HepG2 (cell line): ENCODE measurements around the gene METTL6. TPM values are rescaled to one million over a fixed set of nuclear protein-coding genes. Genes with fewer than 3 reads are reported as not detected.

ENCODE experiments used
- ATAC-seq: fragments of 200-7000 bp; cut with Tn5 transposase; 3 replicates; pipeline ENCODE4 v1.9.1; 2020; ENCODE audit warnings: mild to moderate bottlenecking, moderate library complexity
- BruUV-seq: library from RNA; stranded (reverse); fragments of 400-500 nt; replicated peaks from 2 replicates; lab custom pipeline; 2021; lab: Mats Ljungman, UMichigan
- CTCF ChIA-PET: fragments of 300-600 bp; formaldehyde crosslinking; extraction: SDS; loops from one replicate; lab custom pipeline; 2021; ENCODE audit warnings: low total read pairs, inconsistent platforms, low intra/inter-chr PET ratio; lab: Yijun Ruan, JAX
- POLR2A ChIA-PET: fragments of 350-600 bp; sonication (Branson Sonifier 250); formaldehyde crosslinking; loops from one replicate; lab custom pipeline; 2020; ENCODE audit warnings: antibody characterized with exemption, inconsistent platforms; lab: Yijun Ruan, JAX
- DNase-seq: peaks from one replicate; pipeline ENCODE4 v3.0.0-alpha.2; 2015; ENCODE audit warnings: low spot score
- FAIRE-seq: peaks from 3 replicates; lab custom pipeline; 2011; peaks lifted over from hg19 to GRCh38; lab: Jason Lieb, UNC
- H2AFZ ChIP-seq: one replicate; pipeline ENCODE4 v1.6.1; 2011; ENCODE audit warnings: low read length, inconsistent platforms
- H3K27ac ChIP-seq: fragments of 300-600 bp; 3 replicates; pipeline ENCODE4 v1.8.0; 2011; ENCODE audit warnings: mixed run types, mild to moderate bottlenecking, mixed read lengths, low read length, inconsistent platforms; ENCODE audit not compliant: insufficient read depth; ENCODE audit errors: extremely low read length
- H3K27me3 ChIP-seq, 2 experiments: fragments of 200-600 bp in 1 of 2; 2 replicates in 1 of 2; 3 replicates in 1 of 2; pipeline versions ENCODE4 v1.6.0 to v1.8.0; 2011; ENCODE audit warnings: low read length in 2 of 2, mild to moderate bottlenecking in 2 of 2, moderate library complexity in 2 of 2, inconsistent platforms in 1 of 2; ENCODE audit not compliant: insufficient read depth in 2 of 2, control insufficient read depth in 1 of 2
- H3K36me3 ChIP-seq, 2 experiments: fragments of 200-600 bp in 1 of 2; replicated peaks in 1 of 2; 2 replicates in 1 of 2; 3 replicates in 1 of 2; pipeline versions ENCODE4 v1.5.1 to v1.8.0; 2011; ENCODE audit warnings: low read length in 2 of 2, inconsistent platforms in 1 of 2; ENCODE audit not compliant: insufficient read depth in 2 of 2, control insufficient read depth in 1 of 2
- H3K4me1 ChIP-seq: 2 replicates; pipeline ENCODE4 v1.5.1; 2012; ENCODE audit warnings: low read length, inconsistent platforms; ENCODE audit not compliant: insufficient read depth
- H3K4me2 ChIP-seq: 2 replicates; pipeline ENCODE4 v1.6.0; 2011; ENCODE audit warnings: low read depth, low read length, inconsistent platforms
- H3K4me3 ChIP-seq, 3 experiments: fragments of 200-600 bp in 1 of 3; sonication (generic), shearing (Covaris generic) in 1 of 3; replicated peaks in 1 of 3; 2 replicates each; pipeline ENCODE4 v1.5.1; 2011 to 2016; ENCODE audit warnings: low read length in 3 of 3, inconsistent platforms in 2 of 3, low read depth in 2 of 3, mild to moderate bottlenecking in 2 of 3, control low read depth in 1 of 3, mixed read lengths in 1 of 3; ENCODE audit not compliant: insufficient read depth in 1 of 3
- H3K79me2 ChIP-seq: one replicate; pipeline ENCODE4 v1.6.1; 2011; ENCODE audit warnings: low read length, inconsistent platforms; ENCODE audit not compliant: insufficient read depth
- H3K9ac ChIP-seq: 2 replicates; pipeline ENCODE4 v1.6.0; 2011; ENCODE audit warnings: mild to moderate bottlenecking, low read depth, low read length, inconsistent platforms; ENCODE audit not compliant: insufficient read depth
- H3K9me3 ChIP-seq: 2 replicates; pipeline ENCODE4 v1.5.1; 2012; ENCODE audit warnings: mild to moderate bottlenecking, low read length
- H4K20me1 ChIP-seq: 2 replicates; pipeline ENCODE4 v1.6.0; 2011; ENCODE audit warnings: inconsistent platforms, mild to moderate bottlenecking, low read length, moderate library complexity; ENCODE audit not compliant: insufficient read depth
- EED ChIP-seq: sonication (generic); formaldehyde crosslinking; IDR thresholded peaks from 2 replicates; pipeline ENCODE4 v1.5.0; 2020; ENCODE audit warnings: mild to moderate bottlenecking, missing genetic modification reagents
- FOSL1 ChIP-seq: sonication (generic); formaldehyde crosslinking; IDR thresholded peaks from 2 replicates; pipeline ENCODE4 v1.9.0; 2021; ENCODE audit warnings: missing genetic modification reagents, borderline replicate concordance
- SRF ChIP-seq: IDR thresholded peaks from 2 replicates; pipeline ENCODE4 v1.6.1; 2011; ENCODE audit warnings: mild to moderate bottlenecking, low read depth, low read length, moderate library complexity
- STAT5B ChIP-seq: sonication (generic); formaldehyde crosslinking; IDR thresholded peaks from 2 replicates; pipeline ENCODE4 v1.4.0; 2020; ENCODE audit warnings: missing genetic modification reagents
- TFAP4 ChIP-seq: sonication (generic); IDR thresholded peaks from 2 replicates; pipeline ENCODE4 v1.6.1; 2016; ENCODE audit warnings: low read depth, borderline replicate concordance
- ZMYM3 ChIP-seq: sonication (generic); formaldehyde crosslinking; IDR thresholded peaks from 2 replicates; pipeline ENCODE4 v1.5.1; 2020; ENCODE audit warnings: mild to moderate bottlenecking, missing genetic modification reagents
- ZNF20 ChIP-seq: sonication (generic); formaldehyde crosslinking; IDR thresholded peaks from 2 replicates; pipeline ENCODE4 v1.4.0; 2020; ENCODE audit warnings: mild to moderate bottlenecking, moderate library complexity, missing genetic modification reagents
- ZNF331 ChIP-seq: sonication (generic); formaldehyde crosslinking; IDR thresholded peaks from 2 replicates; pipeline ENCODE4 v1.4.0; 2020; ENCODE audit warnings: missing genetic modification reagents
- ZNF431 ChIP-seq: sonication (generic); formaldehyde crosslinking; IDR thresholded peaks from 2 replicates; pipeline ENCODE4 v1.9.0; 2022; ENCODE audit warnings: missing genetic modification reagents, low read depth, mild to moderate bottlenecking, borderline replicate concordance
- ZNF543 ChIP-seq: sonication (generic); formaldehyde crosslinking; IDR thresholded peaks from 2 replicates; pipeline ENCODE4 v1.4.0; 2020; ENCODE audit warnings: mild to moderate bottlenecking, missing genetic modification reagents
- ZNF550 ChIP-seq: sonication (generic); formaldehyde crosslinking; IDR thresholded peaks from 2 replicates; pipeline ENCODE4 v1.4.0; 2020; ENCODE audit warnings: mild to moderate bottlenecking, missing genetic modification reagents, borderline replicate concordance
- ZNF562 ChIP-seq: sonication (generic); formaldehyde crosslinking; IDR thresholded peaks from 2 replicates; pipeline ENCODE4 v1.8.0; 2022; ENCODE audit warnings: missing genetic modification reagents, borderline replicate concordance
- ZNF652 ChIP-seq: IDR thresholded peaks from 2 replicates; pipeline ENCODE4 v1.6.1; 2016; ENCODE audit warnings: low read depth, borderline replicate concordance
- WGBS: methylation state at CpG from one replicate; pipeline ENCODE4 v1.1.6; 2017; ENCODE audit warnings: low lambda C conversion rate; 5-methylcytosine and 5-hydroxymethylcytosine counted together
- in situ Hi-C: cut with HindIII; loops from 2 replicates; pipeline ENCODE4 v1.10.0; 2017; ENCODE audit warnings: low pct_unique_long_range_greater_than_20kb; ENCODE audit not compliant: extremely low pct_ligation_motif_present
- intact Hi-C: fragments of 100-400 bp; cut with micrococcal nuclease; formaldehyde crosslinking; loops from one replicate; pipeline ENCODE4 v1.10.0; 2022; ENCODE audit not compliant: unreplicated experiment
- polyA plus RNA-seq, 8 experiments: library from polyadenylated mRNA; depleted of rRNA in 3 of 8; stranded (reverse) in 7 of 8; unstranded in 1 of 8; fragments of >200 nt; fragmentation: Illumina TruSeq in 4 of 8; extraction: Trizol in 4 of 8; gene quantifications; 2 replicates each; pipeline versions ENCODE4 v1.2.1 to v1.2.3, GENCODE V29; 2011 to 2016; ENCODE audit warnings: low read depth in 4 of 8, missing spikeins in 1 of 8, mixed read lengths in 1 of 8; ENCODE audit not compliant: insufficient read depth in 1 of 8
- total RNA-seq, 5 experiments: library from RNA; depleted of rRNA; stranded (reverse); fragments of >200 nt; fragmentation: Illumina TruSeq; extraction: Trizol; gene quantifications; 2 replicates each; pipeline ENCODE4 v1.2.3, GENCODE V29; 2016; ENCODE audit warnings: low read depth in 1 of 5
- TF ChIP-seq, protein P1 (sequence below): sonication (generic); formaldehyde crosslinking; IDR thresholded peaks from 2 replicates; pipeline ENCODE4 v1.5.1; 2020; ENCODE audit warnings: mild to moderate bottlenecking, missing genetic modification reagents
- TF ChIP-seq, protein P2 (sequence below): sonication (generic); formaldehyde crosslinking; IDR thresholded peaks from 2 replicates; pipeline ENCODE4 v1.5.1; 2020; ENCODE audit warnings: mild to moderate bottlenecking, missing genetic modification reagents, moderate library complexity
- TF ChIP-seq, protein P3 (sequence below): sonication (generic); formaldehyde crosslinking; IDR thresholded peaks from 2 replicates; pipeline ENCODE4 v1.5.1; 2020; ENCODE audit warnings: mild to moderate bottlenecking, moderate library complexity, missing genetic modification reagents

The METTL6 gene
- total and polyA plus RNA-seq, 2 of the 13 experiments (the other 11 are each of a cell fraction or from before 2014, with no cell fraction given) = 17.2 to 29.4 TPM

DNA sequence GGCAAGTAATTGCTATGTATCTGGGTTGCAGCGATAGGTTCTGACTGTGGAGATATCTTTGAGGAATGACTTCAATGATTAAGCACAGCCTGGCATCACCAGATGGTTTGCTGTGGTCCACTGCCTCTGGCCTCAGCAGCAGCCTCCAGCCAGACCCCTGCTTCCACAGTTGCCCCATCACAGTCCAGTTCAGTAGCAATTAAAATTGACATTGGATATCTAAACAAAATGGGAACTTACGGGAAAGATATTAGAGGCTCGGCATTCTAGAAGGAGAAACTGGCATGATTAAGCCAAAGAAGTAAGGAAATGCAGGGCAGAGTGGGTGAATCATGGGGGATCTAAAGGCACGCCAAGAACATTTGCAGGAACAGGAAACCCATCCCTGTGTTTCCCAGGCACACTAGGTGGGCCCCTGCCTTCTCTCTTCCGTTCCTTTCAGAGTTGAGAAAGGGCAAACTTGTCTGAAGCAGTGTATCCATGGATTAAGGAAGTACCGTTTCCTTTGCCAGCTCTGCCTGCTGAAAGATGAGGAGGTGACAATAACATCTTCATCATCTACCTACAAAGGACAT lies 58.7 kb downstream of the METTL6 start:
- no peak overlapping the region for H2AFZ ChIP-seq
- H3K9ac ChIP-seq = no peak overlapping the region
- H4K20me1 ChIP-seq = no peaks in the 10 kb centered on the region
- H3K9me3 ChIP-seq = no peaks in the 10 kb centered on the region
- WGBS = 33% methylated on average over 6 of the region's 6 CpGs
- H3K27me3 ChIP-seq = peaks cover 0 to 7% of the 10 kb centered on the region in 2 experiments; a peak in 2 of 5 replicates
- FAIRE-seq = no peak
- in situ Hi-C loops = no loop called here
- no peak for ATAC-seq
- no peak overlapping the region for H3K27ac ChIP-seq
- CTCF ChIA-PET = no interaction called here
- H3K4me2 ChIP-seq = no peak overlapping the region
- POLR2A ChIA-PET = no interaction called here
- no peak for DNase-seq
- no peaks in the 10 kb centered on the region for H3K36me3 ChIP-seq
- no TSS peak for BruUV-seq
- no peaks in the 10 kb centered on the region for H3K79me2 ChIP-seq
- no peak overlapping the region for H3K4me3 ChIP-seq
- intact Hi-C loops = no loop called here
- peaks cover 10% of the 10 kb centered on the region for H3K4me1 ChIP-seq
- TF ChIP-seq, protein P1, sequence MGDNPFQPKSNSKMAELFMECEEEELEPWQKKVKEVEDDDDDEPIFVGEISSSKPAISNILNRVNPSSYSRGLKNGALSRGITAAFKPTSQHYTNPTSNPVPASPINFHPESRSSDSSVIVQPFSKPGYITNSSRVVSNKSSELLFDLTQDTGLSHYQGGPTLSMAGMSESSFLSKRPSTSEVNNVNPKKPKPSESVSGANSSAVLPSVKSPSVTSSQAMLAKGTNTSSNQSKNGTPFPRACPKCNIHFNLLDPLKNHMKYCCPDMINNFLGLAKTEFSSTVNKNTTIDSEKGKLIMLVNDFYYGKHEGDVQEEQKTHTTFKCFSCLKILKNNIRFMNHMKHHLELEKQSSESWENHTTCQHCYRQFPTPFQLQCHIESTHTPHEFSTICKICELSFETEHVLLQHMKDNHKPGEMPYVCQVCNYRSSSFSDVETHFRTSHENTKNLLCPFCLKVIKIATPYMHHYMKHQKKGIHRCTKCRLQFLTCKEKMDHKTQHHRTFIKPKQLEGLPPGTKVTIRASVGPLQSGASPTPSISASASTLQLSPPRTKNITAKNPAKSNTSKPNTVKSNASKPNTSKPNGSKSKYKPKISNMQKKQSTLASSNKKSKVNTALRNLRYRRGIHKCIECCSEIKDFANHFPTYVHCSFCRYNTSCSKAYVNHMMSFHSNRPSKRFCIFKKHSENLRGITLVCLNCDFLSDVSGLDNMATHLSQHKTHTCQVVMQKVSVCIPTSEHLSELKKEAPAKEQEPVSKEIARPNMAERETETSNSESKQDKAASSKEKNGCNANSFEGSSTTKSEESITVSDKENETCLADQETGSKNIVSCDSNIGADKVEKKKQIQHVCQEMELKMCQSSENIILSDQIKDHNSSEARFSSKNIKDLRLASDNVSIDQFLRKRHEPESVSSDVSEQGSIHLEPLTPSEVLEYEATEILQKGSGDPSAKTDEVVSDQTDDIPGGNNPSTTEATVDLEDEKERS = no peak
- TF ChIP-seq ZNF20 (CRISPR knock-in tag) (no peak), FOSL1 (no peak), TFAP4 (no peak), EED (no peak), ZNF331 (no peak), ZNF543 (CRISPR knock-in tag) (no peak), ZMYM3 (CRISPR knock-in tag) (no peak), SRF (no peak), STAT5B (CRISPR knock-in tag) (no peak), ZNF562 (CRISPR knock-in tag) (no peak), ZNF550 (no peak), ZNF652 (no peak), ZNF431 (CRISPR knock-in tag) (no peak)
- TF ChIP-seq, protein P2, sequence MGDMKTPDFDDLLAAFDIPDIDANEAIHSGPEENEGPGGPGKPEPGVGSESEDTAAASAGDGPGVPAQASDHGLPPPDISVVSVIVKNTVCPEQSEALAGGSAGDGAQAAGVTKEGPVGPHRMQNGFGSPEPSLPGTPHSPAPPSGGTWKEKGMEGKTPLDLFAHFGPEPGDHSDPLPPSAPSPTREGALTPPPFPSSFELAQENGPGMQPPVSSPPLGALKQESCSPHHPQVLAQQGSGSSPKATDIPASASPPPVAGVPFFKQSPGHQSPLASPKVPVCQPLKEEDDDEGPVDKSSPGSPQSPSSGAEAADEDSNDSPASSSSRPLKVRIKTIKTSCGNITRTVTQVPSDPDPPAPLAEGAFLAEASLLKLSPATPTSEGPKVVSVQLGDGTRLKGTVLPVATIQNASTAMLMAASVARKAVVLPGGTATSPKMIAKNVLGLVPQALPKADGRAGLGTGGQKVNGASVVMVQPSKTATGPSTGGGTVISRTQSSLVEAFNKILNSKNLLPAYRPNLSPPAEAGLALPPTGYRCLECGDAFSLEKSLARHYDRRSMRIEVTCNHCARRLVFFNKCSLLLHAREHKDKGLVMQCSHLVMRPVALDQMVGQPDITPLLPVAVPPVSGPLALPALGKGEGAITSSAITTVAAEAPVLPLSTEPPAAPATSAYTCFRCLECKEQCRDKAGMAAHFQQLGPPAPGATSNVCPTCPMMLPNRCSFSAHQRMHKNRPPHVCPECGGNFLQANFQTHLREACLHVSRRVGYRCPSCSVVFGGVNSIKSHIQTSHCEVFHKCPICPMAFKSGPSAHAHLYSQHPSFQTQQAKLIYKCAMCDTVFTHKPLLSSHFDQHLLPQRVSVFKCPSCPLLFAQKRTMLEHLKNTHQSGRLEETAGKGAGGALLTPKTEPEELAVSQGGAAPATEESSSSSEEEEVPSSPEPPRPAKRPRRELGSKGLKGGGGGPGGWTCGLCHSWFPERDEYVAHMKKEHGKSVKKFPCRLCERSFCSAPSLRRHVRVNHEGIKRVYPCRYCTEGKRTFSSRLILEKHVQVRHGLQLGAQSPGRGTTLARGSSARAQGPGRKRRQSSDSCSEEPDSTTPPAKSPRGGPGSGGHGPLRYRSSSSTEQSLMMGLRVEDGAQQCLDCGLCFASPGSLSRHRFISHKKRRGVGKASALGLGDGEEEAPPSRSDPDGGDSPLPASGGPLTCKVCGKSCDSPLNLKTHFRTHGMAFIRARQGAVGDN (CRISPR knock-in tag) = no peak
- TF ChIP-seq, protein P3, sequence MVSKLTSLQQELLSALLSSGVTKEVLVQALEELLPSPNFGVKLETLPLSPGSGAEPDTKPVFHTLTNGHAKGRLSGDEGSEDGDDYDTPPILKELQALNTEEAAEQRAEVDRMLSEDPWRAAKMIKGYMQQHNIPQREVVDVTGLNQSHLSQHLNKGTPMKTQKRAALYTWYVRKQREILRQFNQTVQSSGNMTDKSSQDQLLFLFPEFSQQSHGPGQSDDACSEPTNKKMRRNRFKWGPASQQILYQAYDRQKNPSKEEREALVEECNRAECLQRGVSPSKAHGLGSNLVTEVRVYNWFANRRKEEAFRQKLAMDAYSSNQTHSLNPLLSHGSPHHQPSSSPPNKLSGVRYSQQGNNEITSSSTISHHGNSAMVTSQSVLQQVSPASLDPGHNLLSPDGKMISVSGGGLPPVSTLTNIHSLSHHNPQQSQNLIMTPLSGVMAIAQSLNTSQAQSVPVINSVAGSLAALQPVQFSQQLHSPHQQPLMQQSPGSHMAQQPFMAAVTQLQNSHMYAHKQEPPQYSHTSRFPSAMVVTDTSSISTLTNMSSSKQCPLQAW (CRISPR knock-in tag) = no peak
